IMR-90 (cell line): Measurements from ENCODE around the gene R3HDM2. TPM values are rescaled to one million over a fixed set of nuclear protein-coding genes. Genes with fewer than 3 reads are reported as not detected.

ENCODE experiments used
- ATAC-seq: fragments of 200-7000 bp; cut with Tn5 transposase; 2 replicates; pipeline ENCODE4 v1.9.1; 2020; ENCODE audit warnings: low read depth, mild to moderate bottlenecking, moderate library complexity
- BruUV-seq: library from RNA; stranded (reverse); fragments of 400-500 nt; replicated peaks from 2 replicates; lab custom pipeline; 2021; lab: Mats Ljungman, UMichigan
- CTCF ChIA-PET: fragments of 300-600 bp; formaldehyde crosslinking; extraction: SDS; loops from one replicate; lab custom pipeline; 2021; ENCODE audit warnings: antibody characterized with exemption; lab: Yijun Ruan, JAX
- POLR2A ChIA-PET: fragments of 300-600 bp; sonication (Branson Sonifier 250); formaldehyde crosslinking; loops from one replicate; lab custom pipeline; 2022; ENCODE audit warnings: antibody characterized with exemption; ENCODE audit not compliant: unreplicated experiment; lab: Charles Lee
- DNase-seq: peaks from one replicate; pipeline ENCODE4 v3.0.0; 2013
- H2AFZ ChIP-seq: replicated peaks from 2 replicates; pipeline ENCODE3; 2013; ENCODE audit warnings: low read length, mild to moderate bottlenecking; ENCODE audit not compliant: poor library complexity
- H2AK5ac ChIP-seq: 2 replicates; pipeline ENCODE4 v1.6.1; 2013; ENCODE audit warnings: low read depth, low read length, inconsistent platforms
- H2AK9ac ChIP-seq: replicated peaks from 2 replicates; pipeline ENCODE3; 2013; ENCODE audit warnings: mild to moderate bottlenecking, low read depth, low read length, moderate library complexity; ENCODE audit not compliant: poor library complexity
- H2BK120ac ChIP-seq: 2 replicates; pipeline ENCODE4 v1.6.1; 2013; ENCODE audit warnings: low read depth, low read length, inconsistent platforms
- H2BK15ac ChIP-seq: 3 replicates; pipeline ENCODE4 v1.6.1; 2013; ENCODE audit warnings: low read depth, low read length, inconsistent platforms
- H2BK20ac ChIP-seq: 2 replicates; pipeline ENCODE4 v1.6.1; 2013; ENCODE audit warnings: low read depth, mild to moderate bottlenecking, inconsistent platforms, low read length, moderate library complexity
- H2BK5ac ChIP-seq: 2 replicates; pipeline ENCODE4 v1.6.1; 2013; ENCODE audit warnings: mild to moderate bottlenecking, low read depth, low read length, inconsistent platforms; ENCODE audit not compliant: poor library complexity, severe bottlenecking
- H3K14ac ChIP-seq: replicated peaks from 2 replicates; pipeline ENCODE4 v1.6.1; 2013; ENCODE audit warnings: low read depth, low read length, inconsistent platforms
- H3K18ac ChIP-seq: 2 replicates; pipeline ENCODE4 v1.6.1; 2013; ENCODE audit warnings: low read depth, low read length, control low read depth
- H3K23ac ChIP-seq: 2 replicates; pipeline ENCODE4 v1.6.1; 2013; ENCODE audit warnings: low read depth, low read length, inconsistent platforms
- H3K27ac ChIP-seq: 2 replicates; pipeline ENCODE4 v1.5.1; 2013; ENCODE audit warnings: mild to moderate bottlenecking, control low read depth, low read length; ENCODE audit not compliant: insufficient read depth
- H3K27me3 ChIP-seq: 2 replicates; pipeline ENCODE4 v1.6.1; 2013; ENCODE audit warnings: low read length; ENCODE audit not compliant: control insufficient read depth, insufficient read depth
- H3K36me3 ChIP-seq: 2 replicates; pipeline ENCODE4 v1.6.1; 2013; ENCODE audit warnings: low read length, mixed read lengths; ENCODE audit not compliant: control insufficient read depth, insufficient read depth
- H3K4ac ChIP-seq: 2 replicates; pipeline ENCODE4 v1.6.1; 2013; ENCODE audit warnings: low read depth, low read length, inconsistent platforms
- H3K4me1 ChIP-seq: 2 replicates; pipeline ENCODE4 v1.6.1; 2013; ENCODE audit warnings: low read length, mixed read lengths; ENCODE audit not compliant: control insufficient read depth, insufficient read depth
- H3K4me2 ChIP-seq: 2 replicates; pipeline ENCODE4 v1.6.1; 2013; ENCODE audit warnings: low read depth, mild to moderate bottlenecking, control low read depth, low read length, moderate library complexity
- H3K4me3 ChIP-seq: 2 replicates; pipeline ENCODE4 v1.5.1; 2013; ENCODE audit warnings: low read depth, mild to moderate bottlenecking, control low read depth, low read length, moderate library complexity; ENCODE audit not compliant: insufficient read depth
- H3K56ac ChIP-seq: 2 replicates; pipeline ENCODE4 v1.6.1; 2013; ENCODE audit warnings: low read length, inconsistent platforms; ENCODE audit not compliant: insufficient read depth; ENCODE audit errors: extremely low read depth
- H3K79me1 ChIP-seq, 2 experiments: 2 replicates each; pipeline ENCODE4 v1.6.1; 2013; ENCODE audit warnings: low read length in 2 of 2, inconsistent platforms in 1 of 2, low read depth in 1 of 2
- H3K9ac ChIP-seq: 2 replicates; pipeline ENCODE4 v1.6.1; 2013; ENCODE audit warnings: low read depth, low read length, control low read depth
- H3K9me1 ChIP-seq: 2 replicates; pipeline ENCODE4 v1.6.1; 2013; ENCODE audit warnings: low read length, inconsistent platforms; ENCODE audit not compliant: insufficient read depth
- H3K9me3 ChIP-seq: 2 replicates; pipeline ENCODE4 v1.6.1; 2013; ENCODE audit warnings: low read length; ENCODE audit not compliant: control insufficient read depth, insufficient read depth
- H4K20me1 ChIP-seq: 2 replicates; pipeline ENCODE4 v1.6.1; 2013; ENCODE audit warnings: low read length, inconsistent platforms; ENCODE audit not compliant: insufficient read depth
- H4K5ac ChIP-seq: 2 replicates; pipeline ENCODE4 v1.6.1; 2013; ENCODE audit warnings: mild to moderate bottlenecking, low read depth, low read length, control low read depth
- H4K8ac ChIP-seq, 2 experiments: 2 replicates each; pipeline ENCODE4 v1.6.1; 2013; ENCODE audit warnings: low read depth in 2 of 2, low read length in 2 of 2, control low read depth in 1 of 2, inconsistent platforms in 1 of 2
- H4K91ac ChIP-seq: 2 replicates; pipeline ENCODE4 v1.6.1; 2013; ENCODE audit warnings: low read depth, low read length, inconsistent platforms; ENCODE audit not compliant: insufficient read depth
- BHLHE40 ChIP-seq: fragments of 150-350 bp; IDR thresholded peaks from 2 replicates; pipeline ENCODE4 v1.6.1; 2016; ENCODE audit warnings: mild to moderate bottlenecking, low read depth, low read length
- CEBPB ChIP-seq: IDR thresholded peaks from 2 replicates; pipeline ENCODE4 v1.6.1; 2012; ENCODE audit warnings: low read depth, low read length, improper control_type of control experiment
- CHD1 ChIP-seq: IDR thresholded peaks from 2 replicates; pipeline ENCODE4 v1.6.1; 2012; ENCODE audit warnings: low read depth, low read length, improper control_type of control experiment
- CTCF ChIP-seq: conservative IDR thresholded peaks from 2 replicates; pipeline ENCODE4 v1.5.1; 2012; ENCODE audit warnings: mild to moderate bottlenecking, low read depth, low read length, improper control_type of control experiment
- ELK1 ChIP-seq: fragments of 150-350 bp; IDR thresholded peaks from 2 replicates; pipeline ENCODE4 v1.6.1; 2016; ENCODE audit warnings: low read depth, mild to moderate bottlenecking, low read length, moderate library complexity, borderline replicate concordance
- FOS ChIP-seq: fragments of 150-350 bp; IDR thresholded peaks from 2 replicates; pipeline ENCODE4 v1.6.1; 2016; ENCODE audit warnings: low read depth, low read length
- MAFK ChIP-seq: IDR thresholded peaks from 2 replicates; pipeline ENCODE4 v1.6.1; 2012; ENCODE audit warnings: low read depth, low read length, improper control_type of control experiment
- MAZ ChIP-seq: IDR thresholded peaks from 2 replicates; pipeline ENCODE4 v1.6.1; 2012; ENCODE audit warnings: low read depth, mild to moderate bottlenecking, low read length, improper control_type of control experiment, moderate library complexity, borderline replicate concordance
- MXI1 ChIP-seq: IDR thresholded peaks from 2 replicates; pipeline ENCODE4 v1.6.1; 2012; ENCODE audit warnings: low read depth, mild to moderate bottlenecking, low read length, moderate library complexity, borderline replicate concordance
- NFE2L2 ChIP-seq: fragments of 150-350 bp; IDR thresholded peaks from 2 replicates; pipeline ENCODE4 v1.6.1; 2016; ENCODE audit warnings: low read depth, mild to moderate bottlenecking, low read length
- POLR2A ChIP-seq: IDR thresholded peaks from 2 replicates; pipeline ENCODE4 v1.6.1; 2012; ENCODE audit warnings: mild to moderate bottlenecking, low read depth, low read length
- RAD21 ChIP-seq: IDR thresholded peaks from 2 replicates; pipeline ENCODE4 v1.6.1; 2012; ENCODE audit warnings: low read length, improper control_type of control experiment
- RCOR1 ChIP-seq: IDR thresholded peaks from 2 replicates; pipeline ENCODE4 v1.6.1; 2012; ENCODE audit warnings: mild to moderate bottlenecking, low read length, improper control_type of control experiment; ENCODE audit not compliant: insufficient replicate concordance
- RFX5 ChIP-seq: IDR thresholded peaks from 2 replicates; pipeline ENCODE4 v1.8.0; 2012; ENCODE audit warnings: low read depth, mild to moderate bottlenecking, low read length, moderate library complexity
- SMC3 ChIP-seq: fragments of 150-350 bp; IDR thresholded peaks from 2 replicates; pipeline ENCODE4 v1.6.1; 2016; ENCODE audit warnings: low read depth, mild to moderate bottlenecking, antibody characterized with exemption, low read length, moderate library complexity
- USF2 ChIP-seq: fragments of 150-350 bp; IDR thresholded peaks from 2 replicates; pipeline ENCODE4 v1.6.1; 2017; ENCODE audit warnings: mild to moderate bottlenecking, antibody characterized with exemption, low read length, low read depth
- WGBS, 2 experiments: methylation state at CpG; one replicate each; pipeline versions ENCODE4 v1.1.5 to v1.1.7; 2013; ENCODE audit warnings: missing lambda C conversion rate in 2 of 2; ENCODE audit not compliant: insufficient read length in 1 of 2; ENCODE audit errors: extremely low coverage in 2 of 2; 5-methylcytosine and 5-hydroxymethylcytosine counted together
- dilution Hi-C: fragments of 300-500 bp; cut with HindIII; formaldehyde crosslinking; loops from one replicate; pipeline ENCODE4 v1.14.3; 2018; ENCODE audit warnings: low sequenced_read_pairs; ENCODE audit not compliant: unreplicated experiment
- in situ Hi-C: fragments of 300-500 bp; cut with MboI; formaldehyde crosslinking; loops from 3 replicates; pipeline ENCODE4 v1.14.3; 2019; ENCODE audit warnings: low sequenced_read_pairs, inconsistent platforms, mixed read lengths
- intact Hi-C: fragments of 100-400 bp; cut with micrococcal nuclease; formaldehyde crosslinking; loops from 2 replicates; pipeline ENCODE4 v1.10.0; 2022
- polyA plus RNA-seq, 3 experiments: library from polyadenylated mRNA; depleted of rRNA; stranded (reverse); fragments of >200 nt; gene quantifications; 2 replicates each; pipeline ENCODE4 v1.2.3, GENCODE V29; 2012; ENCODE audit warnings: low replicate concordance in 1 of 3
- total RNA-seq: library from RNA; depleted of rRNA; stranded (reverse); fragments of >200 nt; gene quantifications from 2 replicates; pipeline ENCODE4 v1.2.3, GENCODE V29; 2012

R3HDM2 gene
- total and polyA plus RNA-seq, 2 of the 4 experiments (the other 2 are of a cell fraction), result 7.5 to 28.4 TPM

DNA sequence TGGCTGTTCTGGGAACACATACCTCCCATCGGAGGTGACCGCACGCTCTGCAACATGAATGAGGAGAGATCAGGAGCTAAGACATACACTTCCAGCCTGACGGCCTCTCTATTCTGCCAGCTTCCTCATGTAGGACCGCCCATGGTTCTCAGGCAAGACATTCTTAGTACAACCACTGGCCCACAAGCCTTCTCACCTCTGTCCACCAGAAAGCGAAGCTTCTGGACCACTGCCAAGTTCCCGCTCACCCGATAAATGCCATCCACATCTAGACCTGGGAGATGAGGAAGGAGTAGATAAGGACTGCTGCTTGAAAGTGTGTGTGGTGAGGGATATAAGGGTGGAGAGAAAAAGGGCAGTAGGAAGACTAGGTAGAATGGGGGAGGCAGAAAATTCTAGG is 43.6 kb upstream of the R3HDM2 start:
- dilution Hi-C loops, result no loop called here
- H3K18ac ChIP-seq, result no peak overlapping the region
- no peak overlapping the region for H2AFZ ChIP-seq
- H2BK15ac ChIP-seq, result no peak overlapping the region
- H3K56ac ChIP-seq, result no peak overlapping the region
- no peak overlapping the region for H3K4me3 ChIP-seq
- H3K14ac ChIP-seq, result no peak overlapping the region
- H3K4me1 ChIP-seq, result 0 out of 2 replicates have a peak, but pooled peaks cover 3% of the 10 kb centered on the region
- no peak overlapping the region for H4K8ac ChIP-seq
- no peak overlapping the region for H2AK5ac ChIP-seq
- no peak overlapping the region for H4K5ac ChIP-seq
- H4K20me1 ChIP-seq, result no peaks in the 10 kb centered on the region
- no peak overlapping the region for H3K4me2 ChIP-seq
- no peaks in the 10 kb centered on the region for H3K79me1 ChIP-seq
- H3K36me3 ChIP-seq, result no peaks in the 10 kb centered on the region
- no peaks in the 10 kb centered on the region for H3K9me1 ChIP-seq
- H2BK20ac ChIP-seq, result no peak overlapping the region
- WGBS, 2 experiments, result no CpG with 5 or more reads among the region's 8 CpGs
- H3K23ac ChIP-seq, result no peak overlapping the region
- H3K9ac ChIP-seq, result no peak overlapping the region
- H2BK5ac ChIP-seq, result no peak overlapping the region
- TF ChIP-seq RAD21 (no peak), MAZ (no peak), MAFK (no peak), RCOR1 (no peak), CTCF (no peak), CEBPB (no peak), NFE2L2 (no peak), USF2 (no peak), ELK1 (no peak), BHLHE40 (no peak), RFX5 (no peak), SMC3 (no peak), POLR2A (no peak), FOS (no peak), CHD1 (no peak), MXI1 (no peak)
- no peak overlapping the region for H3K27ac ChIP-seq
- H3K27me3 ChIP-seq, result peaks cover 55% of the 10 kb centered on the region
- no peak overlapping the region for H2BK120ac ChIP-seq
- DNase-seq (no peak), ATAC-seq (no peak)
- intact Hi-C loops, result no loop called here
- H4K91ac ChIP-seq, result no peak overlapping the region
- no peak overlapping the region for H3K4ac ChIP-seq
- no TSS peak for BruUV-seq
- ChIA-PET CTCF (interaction anchor here (1.1 to 1.9 kb wide), 3 partner anchors 12 to 19 kb away, joined by 3 to 8 read pairs (median 3); partner anchors contain the start of genes GLI1 and INHBE), POLR2A (no interaction called here)
- no peaks in the 10 kb centered on the region; the same call in 1 of the 2 replicates for H3K9me3 ChIP-seq
- in situ Hi-C loops, result no loop called here
- no peak overlapping the region for H2AK9ac ChIP-seq
